HG02610 (cell line): ENCODE data around the gene PRR15L.

Experiments
- ATAC-seq: cut with Tn5 transposase; IDR thresholded peaks from one replicate; pipeline ENCODE4 v1.9.1; 2021; ENCODE audit warnings: mild to moderate bottlenecking, moderate library complexity; ENCODE audit not compliant: unreplicated experiment

The PRR15L gene

GRCh38 chr17:47962901-47963300 is 5.2 kb upstream of the PRR15L start:
- no peak for ATAC-seq

- no peak for ATAC-seq
These were observed 3.7 kb upstream of the PRR15L start for GRCh38 chr17:47961406-47961805.

- ATAC-seq: no peak
These were observed 2.4 kb upstream of the PRR15L start for GRCh38 chr17:47959825-47960655.

GRCh38 chr17:47956791-47957590 is 692 bp downstream of the PRR15L start:
- ATAC-seq: no peak

- no peak for ATAC-seq
These were observed 1.9 kb downstream of the PRR15L start for GRCh38 chr17:47955497-47956461.

GRCh38 chr17:47953909-47954308 is 3.8 kb downstream of the PRR15L start:
- no peak for ATAC-seq

- ATAC-seq: no peak
These were observed 5.3 kb downstream of the PRR15L start for GRCh38 chr17:47952171-47953021.

- no peak for ATAC-seq
These were observed 7.2 kb downstream of the PRR15L start for GRCh38 chr17:47950448-47950847.

GRCh38 chr17:47949946-47950345 is 7.7 kb downstream of the PRR15L start:
- no peak for ATAC-seq

GRCh38 chr17:47949197-47949759 is 8.4 kb downstream of the PRR15L start:
- peak; percentile 52 for ATAC-seq

- no peak for ATAC-seq
These were observed 8.9 kb downstream of the PRR15L start for GRCh38 chr17:47948706-47949196.

- ATAC-seq: peak; percentile 82
These were observed 10.7 kb downstream of the PRR15L start for GRCh38 chr17:47946929-47947397.

GRCh38 chr17:47946516-47946915 is 11.2 kb downstream of the PRR15L start:
- ATAC-seq: no peak

GRCh38 chr17:47945529-47946508 is 11.9 kb downstream of the PRR15L start:
- ATAC-seq: no peak

GRCh38 chr17:47945080-47945479 is 12.6 kb downstream of the PRR15L start:
- ATAC-seq: no peak

GRCh38 chr17:47942568-47942967 is 15.1 kb downstream of the PRR15L start:
- ATAC-seq: no peak

- no peak for ATAC-seq
These were observed 15.6 kb downstream of the PRR15L start for GRCh38 chr17:47942096-47942510.
